WTC11 (cell line): ENCODE results near the gene RAPGEF6. TPM values are rescaled to one million over a fixed set of nuclear protein-coding genes. Genes with fewer than 3 reads are reported as not detected.

Experiments used
- ATAC-seq: fragments of 200-7000 bp; cut with Tn5 transposase; 2 replicates; pipeline ENCODE4 v1.10.0; 2021; ENCODE audit warnings: mild to moderate bottlenecking, moderate library complexity
- CTCF ChIA-PET: fragments of 300-600 bp; sonication (Branson Sonifier 250); formaldehyde crosslinking; loops from one replicate; lab custom pipeline; 2021; ENCODE audit warnings: antibody characterized with exemption; lab: Charles Lee
- POLR2A ChIA-PET: fragments of 350-600 bp; sonication (Branson Sonifier 250); formaldehyde crosslinking; loops from one replicate; lab custom pipeline; 2021; ENCODE audit warnings: antibody characterized with exemption; lab: Charles Lee
- DNase-seq: peaks from one replicate; pipeline ENCODE4 v3.0.0; 2021; ENCODE audit warnings: low spot score
- H3K27ac Mint-ChIP-seq: 2 replicates; pipeline ENCODE4 v1.8.0; 2021; ENCODE audit warnings: mixed read lengths
- H3K27me3 Mint-ChIP-seq: 2 replicates; pipeline ENCODE4 v1.8.0; 2021; ENCODE audit warnings: low read depth, mild to moderate bottlenecking, moderate library complexity, mixed read lengths
- H3K36me3 Mint-ChIP-seq: 2 replicates; pipeline ENCODE4 v1.8.0; 2021; ENCODE audit warnings: mixed read lengths
- H3K4me1 Mint-ChIP-seq: 2 replicates; pipeline ENCODE4 v1.8.0; 2022; ENCODE audit warnings: mixed read lengths
- H3K4me3 Mint-ChIP-seq: 2 replicates; pipeline ENCODE4 v1.8.0; 2021; ENCODE audit warnings: mild to moderate bottlenecking, moderate library complexity, mixed read lengths
- H3K9me3 Mint-ChIP-seq: 2 replicates; pipeline ENCODE4 v1.8.0; 2021; ENCODE audit warnings: mixed read lengths
- CBFB ChIP-seq: sonication (generic); formaldehyde crosslinking; IDR thresholded peaks from 2 replicates; pipeline ENCODE4 v1.8.1; 2022; ENCODE audit warnings: mild to moderate bottlenecking, low read depth, missing genetic modification reagents
- EMX1 ChIP-seq: fragments of 250-450 bp; sonication (Bioruptor Pico); IDR thresholded peaks from 2 replicates; pipeline ENCODE4 v1.8.0; 2021; ENCODE audit warnings: mild to moderate bottlenecking
- ESRRA ChIP-seq: sonication (generic); formaldehyde crosslinking; IDR thresholded peaks from 2 replicates; pipeline ENCODE4 v1.8.1; 2022; ENCODE audit warnings: mild to moderate bottlenecking, missing genetic modification reagents, borderline replicate concordance
- FOXP4 ChIP-seq: sonication (generic); formaldehyde crosslinking; IDR thresholded peaks from 2 replicates; pipeline ENCODE4 v1.8.0; 2022; ENCODE audit warnings: mild to moderate bottlenecking, missing genetic modification reagents
- GTF2I ChIP-seq: fragments of 250-450 bp; sonication (Bioruptor Pico); conservative IDR thresholded peaks from 2 replicates; pipeline ENCODE4 v1.4.0; 2021; ENCODE audit warnings: mild to moderate bottlenecking
- HMGA2 ChIP-seq: fragments of 250-450 bp; sonication (Bioruptor Pico); IDR thresholded peaks from 2 replicates; pipeline ENCODE4 v1.4.0; 2021; ENCODE audit warnings: mild to moderate bottlenecking, moderate library complexity
- MAX ChIP-seq: sonication (generic); formaldehyde crosslinking; IDR thresholded peaks from 2 replicates; pipeline ENCODE4 v1.8.0; 2022; ENCODE audit warnings: mild to moderate bottlenecking, missing genetic modification reagents
- MLX ChIP-seq: sonication (generic); formaldehyde crosslinking; IDR thresholded peaks from 2 replicates; pipeline ENCODE4 v1.8.1; 2023; ENCODE audit warnings: mild to moderate bottlenecking, missing genetic modification reagents, moderate library complexity
- NFE2L1 ChIP-seq: sonication (generic); formaldehyde crosslinking; IDR thresholded peaks from 2 replicates; pipeline ENCODE4 v1.8.1; 2023; ENCODE audit warnings: missing genetic modification reagents
- NFYB ChIP-seq: sonication (generic); formaldehyde crosslinking; conservative IDR thresholded peaks from 2 replicates; pipeline ENCODE4 v1.8.0; 2022; ENCODE audit warnings: low read depth, missing genetic modification reagents
- NR1H2 ChIP-seq: sonication (generic); formaldehyde crosslinking; IDR thresholded peaks from 2 replicates; pipeline ENCODE4 v1.9.0; 2021; ENCODE audit warnings: mild to moderate bottlenecking, moderate library complexity, missing genetic modification reagents
- RELA ChIP-seq: sonication (generic); formaldehyde crosslinking; IDR thresholded peaks from 2 replicates; pipeline ENCODE4 v1.8.1; 2022; ENCODE audit warnings: missing genetic modification reagents, mild to moderate bottlenecking, borderline replicate concordance
- SMAD4 ChIP-seq: sonication (generic); formaldehyde crosslinking; IDR thresholded peaks from 2 replicates; pipeline ENCODE4 v1.8.0; 2022; ENCODE audit warnings: mild to moderate bottlenecking, missing genetic modification reagents
- STAT6 ChIP-seq: sonication (generic); formaldehyde crosslinking; conservative IDR thresholded peaks from 2 replicates; pipeline ENCODE4 v1.8.1; 2023; ENCODE audit warnings: mild to moderate bottlenecking, low read depth, missing genetic modification reagents, moderate library complexity
- ZBTB21 ChIP-seq: sonication (generic); formaldehyde crosslinking; IDR thresholded peaks from 2 replicates; pipeline ENCODE4 v1.8.1; 2023; ENCODE audit warnings: mild to moderate bottlenecking, missing genetic modification reagents, borderline replicate concordance
- ZNF121 ChIP-seq: sonication (generic); formaldehyde crosslinking; IDR thresholded peaks from 2 replicates; pipeline ENCODE4 v1.8.0; 2023; ENCODE audit warnings: missing genetic modification reagents
- ZNF263 ChIP-seq: sonication (generic); formaldehyde crosslinking; IDR thresholded peaks from 2 replicates; pipeline ENCODE4 v1.8.1; 2022; ENCODE audit warnings: low read depth, mild to moderate bottlenecking, moderate library complexity, missing genetic modification reagents
- ZNF512 ChIP-seq: sonication (generic); formaldehyde crosslinking; IDR thresholded peaks from 2 replicates; pipeline ENCODE4 v1.8.1; 2022; ENCODE audit warnings: missing genetic modification reagents, borderline replicate concordance
- total RNA-seq: library from RNA; stranded (reverse); gene quantifications from 3 replicates; pipeline ENCODE4 v1.2.3, GENCODE V29; 2021
- TF ChIP-seq, protein P1 (sequence below): sonication (generic); formaldehyde crosslinking; IDR thresholded peaks from 2 replicates; pipeline ENCODE4 v1.8.0; 2023; ENCODE audit warnings: missing genetic modification reagents
- TF ChIP-seq, protein P2 (sequence below): sonication (generic); formaldehyde crosslinking; IDR thresholded peaks from 2 replicates; pipeline ENCODE4 v1.8.1; 2023; ENCODE audit warnings: mild to moderate bottlenecking, missing genetic modification reagents
- TF ChIP-seq, protein P3 (sequence below): sonication (generic); formaldehyde crosslinking; IDR thresholded peaks from 2 replicates; pipeline ENCODE4 v1.8.1; 2023; ENCODE audit warnings: mild to moderate bottlenecking, missing genetic modification reagents, moderate library complexity

RAPGEF6 gene
- total RNA-seq, 1 experiment from 2014 or later, result 18.0 TPM

GRCh38 chr5:131541762-131542161 lies 93.3 kb downstream of the RAPGEF6 start (continued):
- TF ChIP-seq STAT6 (CRISPR knock-in tag), result no peak
- TF ChIP-seq ESRRA, result no peak
- no peak for TF ChIP-seq GTF2I (CRISPR knock-in tag)
- no peak for TF ChIP-seq HMGA2 (CRISPR knock-in tag)
- TF ChIP-seq MAX (CRISPR knock-in tag), result no peak
- no peak for TF ChIP-seq EMX1
- TF ChIP-seq FOXP4, result no peak
- TF ChIP-seq NFE2L1, result no peak
- TF ChIP-seq ZNF121 (CRISPR knock-in tag), result no peak
- TF ChIP-seq, protein P1, sequence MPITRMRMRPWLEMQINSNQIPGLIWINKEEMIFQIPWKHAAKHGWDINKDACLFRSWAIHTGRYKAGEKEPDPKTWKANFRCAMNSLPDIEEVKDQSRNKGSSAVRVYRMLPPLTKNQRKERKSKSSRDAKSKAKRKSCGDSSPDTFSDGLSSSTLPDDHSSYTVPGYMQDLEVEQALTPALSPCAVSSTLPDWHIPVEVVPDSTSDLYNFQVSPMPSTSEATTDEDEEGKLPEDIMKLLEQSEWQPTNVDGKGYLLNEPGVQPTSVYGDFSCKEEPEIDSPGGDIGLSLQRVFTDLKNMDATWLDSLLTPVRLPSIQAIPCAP (CRISPR knock-in tag), result no peak

DNA sequence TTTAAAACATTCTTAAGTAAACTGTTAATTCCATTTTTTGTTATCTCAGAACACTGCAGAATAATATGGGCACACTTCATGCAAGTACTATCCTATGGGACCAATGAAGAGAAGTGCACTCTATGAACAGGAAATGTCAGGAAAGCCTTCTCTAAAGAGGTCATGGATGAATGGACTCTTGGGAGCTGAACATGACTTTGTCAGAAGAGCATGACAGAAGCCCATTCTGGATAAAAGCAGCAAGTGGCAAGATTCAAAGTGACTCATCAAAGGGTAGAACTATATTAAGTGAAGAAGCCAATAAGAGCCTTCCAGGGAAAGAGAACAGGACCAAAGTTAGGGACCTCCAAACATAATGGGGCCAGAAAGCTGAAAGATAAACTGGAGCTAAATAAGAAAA lies 94.0 kb downstream of the RAPGEF6 start:
- TF ChIP-seq MLX, result no peak
- TF ChIP-seq NFYB, result no peak
- no peak for TF ChIP-seq CBFB (CRISPR knock-in tag)
- TF ChIP-seq SMAD4 (CRISPR knock-in tag), result no peak
- TF ChIP-seq, all 79 proteins: peak for 0
- H3K27me3 Mint-ChIP-seq, result no peaks in the 10 kb centered on the region
- no peak overlapping the region for H3K27ac Mint-ChIP-seq
- H3K4me3 Mint-ChIP-seq, result no peak overlapping the region
- H3K36me3 Mint-ChIP-seq, result no peaks in the 10 kb centered on the region; the same call in 1 of the 2 replicates
- POLR2A ChIA-PET, result no interaction called here
- no peak for DNase-seq
- CTCF ChIA-PET, result no interaction called here
- no peaks in the 10 kb centered on the region for H3K4me1 Mint-ChIP-seq
- no peak for ATAC-seq
- H3K9me3 Mint-ChIP-seq, result no peaks in the 10 kb centered on the region

- no peaks in the 10 kb centered on the region; the same call in 1 of the 2 replicates for H3K36me3 Mint-ChIP-seq
- TF ChIP-seq ZBTB21 (CRISPR knock-in tag) (no peak), RELA (CRISPR knock-in tag) (no peak), FOXP4 (no peak), ZNF512 (no peak), ZNF263 (no peak), NR1H2 (CRISPR knock-in tag) (no peak)
- TF ChIP-seq, protein P2, sequence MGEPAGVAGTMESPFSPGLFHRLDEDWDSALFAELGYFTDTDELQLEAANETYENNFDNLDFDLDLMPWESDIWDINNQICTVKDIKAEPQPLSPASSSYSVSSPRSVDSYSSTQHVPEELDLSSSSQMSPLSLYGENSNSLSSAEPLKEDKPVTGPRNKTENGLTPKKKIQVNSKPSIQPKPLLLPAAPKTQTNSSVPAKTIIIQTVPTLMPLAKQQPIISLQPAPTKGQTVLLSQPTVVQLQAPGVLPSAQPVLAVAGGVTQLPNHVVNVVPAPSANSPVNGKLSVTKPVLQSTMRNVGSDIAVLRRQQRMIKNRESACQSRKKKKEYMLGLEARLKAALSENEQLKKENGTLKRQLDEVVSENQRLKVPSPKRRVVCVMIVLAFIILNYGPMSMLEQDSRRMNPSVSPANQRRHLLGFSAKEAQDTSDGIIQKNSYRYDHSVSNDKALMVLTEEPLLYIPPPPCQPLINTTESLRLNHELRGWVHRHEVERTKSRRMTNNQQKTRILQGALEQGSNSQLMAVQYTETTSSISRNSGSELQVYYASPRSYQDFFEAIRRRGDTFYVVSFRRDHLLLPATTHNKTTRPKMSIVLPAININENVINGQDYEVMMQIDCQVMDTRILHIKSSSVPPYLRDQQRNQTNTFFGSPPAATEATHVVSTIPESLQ, result no peak
- TF ChIP-seq, protein P3, sequence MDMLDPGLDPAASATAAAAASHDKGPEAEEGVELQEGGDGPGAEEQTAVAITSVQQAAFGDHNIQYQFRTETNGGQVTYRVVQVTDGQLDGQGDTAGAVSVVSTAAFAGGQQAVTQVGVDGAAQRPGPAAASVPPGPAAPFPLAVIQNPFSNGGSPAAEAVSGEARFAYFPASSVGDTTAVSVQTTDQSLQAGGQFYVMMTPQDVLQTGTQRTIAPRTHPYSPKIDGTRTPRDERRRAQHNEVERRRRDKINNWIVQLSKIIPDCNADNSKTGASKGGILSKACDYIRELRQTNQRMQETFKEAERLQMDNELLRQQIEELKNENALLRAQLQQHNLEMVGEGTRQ (CRISPR knock-in tag), result no peak
- TF ChIP-seq, all 79 proteins: peak for 0
- H3K4me3 Mint-ChIP-seq, result no peak overlapping the region
- no peaks in the 10 kb centered on the region for H3K27me3 Mint-ChIP-seq
- no peaks in the 10 kb centered on the region for H3K9me3 Mint-ChIP-seq
- ChIA-PET CTCF (no interaction called here), POLR2A (no interaction called here)
- H3K4me1 Mint-ChIP-seq, result peaks cover 4% of the 10 kb centered on the region; the same call in 1 of the 2 replicates
- no peak for DNase-seq
- H3K27ac Mint-ChIP-seq, result no peak overlapping the region
- ATAC-seq, result no peak
These were observed 95.8 kb downstream of the RAPGEF6 start for GRCh38 chr5:131539251-131539650.
